SK-N-SH treated with all-trans-retinoic acid at 6 μM for 48 hours (cell line): ENCODE results near the gene PPP1R3C.

Source experiments
- ATAC-seq: fragments of 200-7000 bp; cut with Tn5 transposase; 3 replicates; pipeline ENCODE4 v1.9.1; 2020; ENCODE audit warnings: mild to moderate bottlenecking, moderate library complexity
- ARNTL ChIP-seq: fragments of 450-650 bp; formaldehyde crosslinking; IDR thresholded peaks from 2 replicates; pipeline ENCODE4 v1.5.0; 2020; ENCODE audit warnings: low read depth, mild to moderate bottlenecking, moderate library complexity, borderline replicate concordance
- ESRRG ChIP-seq: fragments of 250-450 bp; sonication (Bioruptor Pico); IDR thresholded peaks from 2 replicates; pipeline ENCODE4 v1.6.1; 2021; ENCODE audit warnings: mild to moderate bottlenecking
- GLIS3 ChIP-seq: fragments of 250-450 bp; sonication (Bioruptor Pico); IDR thresholded peaks from 2 replicates; pipeline ENCODE4 v1.5.0; 2020; ENCODE audit warnings: mild to moderate bottlenecking, moderate library complexity
- OSR1 ChIP-seq: fragments of 250-450 bp; sonication (Bioruptor Pico); IDR thresholded peaks from 2 replicates; pipeline ENCODE4 v1.8.0; 2022; ENCODE audit warnings: moderate library complexity, mild to moderate bottlenecking, inconsistent platforms
- PPARA ChIP-seq: fragments of 250-450 bp; sonication (Bioruptor Pico); IDR thresholded peaks from 2 replicates; pipeline ENCODE4 v1.5.0; 2020; ENCODE audit warnings: mild to moderate bottlenecking, borderline replicate concordance
- RARB ChIP-seq: fragments of 250-450 bp; sonication (Bioruptor Pico); IDR thresholded peaks from 2 replicates; pipeline ENCODE4 v1.8.0; 2021; ENCODE audit warnings: mild to moderate bottlenecking, moderate library complexity
- SNAI2 ChIP-seq: fragments of 250-450 bp; sonication (Bioruptor Pico); IDR thresholded peaks from 2 replicates; pipeline ENCODE4 v1.5.0; 2020; ENCODE audit warnings: mild to moderate bottlenecking, moderate library complexity
- TCF4 ChIP-seq: fragments of 250-450 bp; sonication (Bioruptor Pico); IDR thresholded peaks from 2 replicates; pipeline ENCODE4 v1.8.0; 2021; ENCODE audit warnings: mild to moderate bottlenecking, moderate library complexity, borderline replicate concordance
- TOX ChIP-seq: fragments of 250-450 bp; sonication (Bioruptor Pico); IDR thresholded peaks from 2 replicates; pipeline ENCODE4 v1.8.0; 2021; ENCODE audit warnings: mild to moderate bottlenecking, moderate library complexity, borderline replicate concordance
- ZC3H10 ChIP-seq: fragments of 250-450 bp; sonication (Bioruptor Pico); IDR thresholded peaks from 2 replicates; pipeline ENCODE4 v1.5.1; 2021; ENCODE audit warnings: mild to moderate bottlenecking, moderate library complexity
- ZNF70 ChIP-seq: fragments of 450-650 bp; formaldehyde crosslinking; IDR thresholded peaks from 2 replicates; pipeline ENCODE4 v1.5.0; 2020; ENCODE audit warnings: mild to moderate bottlenecking, moderate library complexity
- ZNF8 ChIP-seq: fragments of 450-650 bp; formaldehyde crosslinking; IDR thresholded peaks from 2 replicates; pipeline ENCODE4 v1.5.0; 2020; ENCODE audit warnings: mild to moderate bottlenecking, moderate library complexity
- TF ChIP-seq, protein P1 (sequence below): fragments of 250-450 bp; sonication (Bioruptor Pico); IDR thresholded peaks from 2 replicates; pipeline ENCODE4 v1.5.1; 2021; ENCODE audit warnings: mild to moderate bottlenecking, moderate library complexity
- TF ChIP-seq, protein P2 (sequence below): fragments of 250-450 bp; sonication (Bioruptor Pico); IDR thresholded peaks from 2 replicates; pipeline ENCODE4 v1.8.0; 2020; ENCODE audit warnings: mild to moderate bottlenecking, moderate library complexity, borderline replicate concordance
- TF ChIP-seq, protein P3 (sequence below): fragments of 250-450 bp; sonication (Bioruptor Pico); IDR thresholded peaks from 2 replicates; pipeline ENCODE4 v1.5.0; 2020; ENCODE audit warnings: mild to moderate bottlenecking, moderate library complexity
- TF ChIP-seq, protein P4 (sequence below): fragments of 250-450 bp; sonication (Bioruptor Pico); IDR thresholded peaks from 2 replicates; pipeline ENCODE4 v1.8.0; 2021; ENCODE audit warnings: low read depth, mild to moderate bottlenecking, moderate library complexity, borderline replicate concordance

The PPP1R3C gene

DNA sequence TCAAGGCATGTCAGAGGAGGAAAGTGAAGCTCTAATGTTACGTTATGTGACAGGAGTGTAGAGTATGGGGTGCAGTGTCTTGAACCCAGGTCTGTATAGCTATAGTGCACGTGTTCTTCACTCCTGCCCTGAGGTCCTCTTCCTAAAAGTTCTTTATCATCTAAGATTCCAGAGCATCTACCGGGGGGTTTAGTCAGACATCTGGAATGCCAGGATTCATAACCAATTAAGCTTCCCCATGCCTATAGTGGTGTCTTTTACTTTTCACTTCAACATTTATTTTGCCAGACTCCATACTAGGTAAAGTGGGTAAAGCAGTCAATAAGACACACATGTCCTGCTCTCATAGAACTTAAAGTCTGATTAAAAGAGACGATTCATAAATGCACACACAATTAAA, 22.4 kb downstream of the PPP1R3C start:
- no peak for ATAC-seq

DNA sequence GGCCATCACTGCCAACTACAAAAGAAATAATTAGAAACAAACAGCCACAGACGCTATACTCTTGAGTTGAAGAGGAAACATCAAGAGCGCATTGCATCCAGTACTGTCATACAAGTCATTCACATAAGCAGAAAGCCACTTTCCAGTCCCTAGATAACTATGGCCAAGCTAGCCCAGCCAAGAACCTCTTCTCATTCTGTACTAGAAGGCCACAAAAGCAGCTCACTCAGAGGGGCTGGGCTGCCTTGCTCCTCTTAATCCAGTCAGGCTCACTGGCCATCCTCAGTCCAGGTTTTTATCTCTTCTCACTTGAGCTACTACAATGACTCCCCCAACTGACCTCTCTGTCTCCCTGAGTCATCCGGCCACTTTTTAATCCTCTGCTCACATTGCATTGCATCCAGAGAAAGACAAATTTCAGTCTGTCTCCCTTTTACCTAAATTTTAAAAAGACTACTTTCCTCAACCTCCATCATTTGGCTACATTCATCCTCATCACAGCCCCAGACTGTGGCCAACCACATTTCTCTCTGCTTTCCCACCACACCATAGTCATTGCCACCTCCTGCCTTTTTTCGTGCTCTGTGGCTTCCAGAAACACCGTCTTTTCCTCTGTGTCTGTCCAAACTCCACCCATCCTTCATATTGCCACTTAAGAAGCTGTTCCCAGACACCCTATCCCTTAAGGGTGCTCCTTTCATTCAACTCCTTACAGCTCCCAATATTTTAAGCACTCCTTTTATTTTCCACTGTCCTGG, 25.0 kb downstream of the PPP1R3C start:
- peak; percentile 27 for ATAC-seq
- TF ChIP-seq, protein P1, sequence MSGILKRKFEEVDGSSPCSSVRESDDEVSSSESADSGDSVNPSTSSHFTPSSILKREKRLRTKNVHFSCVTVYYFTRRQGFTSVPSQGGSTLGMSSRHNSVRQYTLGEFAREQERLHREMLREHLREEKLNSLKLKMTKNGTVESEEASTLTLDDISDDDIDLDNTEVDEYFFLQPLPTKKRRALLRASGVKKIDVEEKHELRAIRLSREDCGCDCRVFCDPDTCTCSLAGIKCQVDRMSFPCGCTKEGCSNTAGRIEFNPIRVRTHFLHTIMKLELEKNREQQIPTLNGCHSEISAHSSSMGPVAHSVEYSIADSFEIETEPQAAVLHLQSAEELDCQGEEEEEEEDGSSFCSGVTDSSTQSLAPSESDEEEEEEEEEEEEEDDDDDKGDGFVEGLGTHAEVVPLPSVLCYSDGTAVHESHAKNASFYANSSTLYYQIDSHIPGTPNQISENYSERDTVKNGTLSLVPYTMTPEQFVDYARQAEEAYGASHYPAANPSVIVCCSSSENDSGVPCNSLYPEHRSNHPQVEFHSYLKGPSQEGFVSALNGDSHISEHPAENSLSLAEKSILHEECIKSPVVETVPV (CRISPR knock-in tag), result no peak
- TF ChIP-seq ESRRG (CRISPR knock-in tag), result no peak
- TF ChIP-seq, protein P2, sequence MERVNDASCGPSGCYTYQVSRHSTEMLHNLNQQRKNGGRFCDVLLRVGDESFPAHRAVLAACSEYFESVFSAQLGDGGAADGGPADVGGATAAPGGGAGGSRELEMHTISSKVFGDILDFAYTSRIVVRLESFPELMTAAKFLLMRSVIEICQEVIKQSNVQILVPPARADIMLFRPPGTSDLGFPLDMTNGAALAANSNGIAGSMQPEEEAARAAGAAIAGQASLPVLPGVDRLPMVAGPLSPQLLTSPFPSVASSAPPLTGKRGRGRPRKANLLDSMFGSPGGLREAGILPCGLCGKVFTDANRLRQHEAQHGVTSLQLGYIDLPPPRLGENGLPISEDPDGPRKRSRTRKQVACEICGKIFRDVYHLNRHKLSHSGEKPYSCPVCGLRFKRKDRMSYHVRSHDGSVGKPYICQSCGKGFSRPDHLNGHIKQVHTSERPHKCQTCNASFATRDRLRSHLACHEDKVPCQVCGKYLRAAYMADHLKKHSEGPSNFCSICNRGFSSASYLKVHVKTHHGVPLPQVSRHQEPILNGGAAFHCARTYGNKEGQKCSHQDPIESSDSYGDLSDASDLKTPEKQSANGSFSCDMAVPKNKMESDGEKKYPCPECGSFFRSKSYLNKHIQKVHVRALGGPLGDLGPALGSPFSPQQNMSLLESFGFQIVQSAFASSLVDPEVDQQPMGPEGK (CRISPR knock-in tag), result no peak
- no peak for TF ChIP-seq ARNTL
- no peak for TF ChIP-seq TOX (CRISPR knock-in tag)
- no peak for TF ChIP-seq OSR1 (CRISPR knock-in tag)
- no peak for TF ChIP-seq GLIS3 (CRISPR knock-in tag)

More for the DNA sequence above, 22.4 kb downstream of the PPP1R3C start:
- TF ChIP-seq TOX (CRISPR knock-in tag) (no peak), PPARA (no peak), TCF4 (CRISPR knock-in tag) (no peak), SNAI2 (CRISPR knock-in tag) (no peak), ARNTL (no peak), ZNF8 (CRISPR knock-in tag) (no peak)
- TF ChIP-seq, protein P3, sequence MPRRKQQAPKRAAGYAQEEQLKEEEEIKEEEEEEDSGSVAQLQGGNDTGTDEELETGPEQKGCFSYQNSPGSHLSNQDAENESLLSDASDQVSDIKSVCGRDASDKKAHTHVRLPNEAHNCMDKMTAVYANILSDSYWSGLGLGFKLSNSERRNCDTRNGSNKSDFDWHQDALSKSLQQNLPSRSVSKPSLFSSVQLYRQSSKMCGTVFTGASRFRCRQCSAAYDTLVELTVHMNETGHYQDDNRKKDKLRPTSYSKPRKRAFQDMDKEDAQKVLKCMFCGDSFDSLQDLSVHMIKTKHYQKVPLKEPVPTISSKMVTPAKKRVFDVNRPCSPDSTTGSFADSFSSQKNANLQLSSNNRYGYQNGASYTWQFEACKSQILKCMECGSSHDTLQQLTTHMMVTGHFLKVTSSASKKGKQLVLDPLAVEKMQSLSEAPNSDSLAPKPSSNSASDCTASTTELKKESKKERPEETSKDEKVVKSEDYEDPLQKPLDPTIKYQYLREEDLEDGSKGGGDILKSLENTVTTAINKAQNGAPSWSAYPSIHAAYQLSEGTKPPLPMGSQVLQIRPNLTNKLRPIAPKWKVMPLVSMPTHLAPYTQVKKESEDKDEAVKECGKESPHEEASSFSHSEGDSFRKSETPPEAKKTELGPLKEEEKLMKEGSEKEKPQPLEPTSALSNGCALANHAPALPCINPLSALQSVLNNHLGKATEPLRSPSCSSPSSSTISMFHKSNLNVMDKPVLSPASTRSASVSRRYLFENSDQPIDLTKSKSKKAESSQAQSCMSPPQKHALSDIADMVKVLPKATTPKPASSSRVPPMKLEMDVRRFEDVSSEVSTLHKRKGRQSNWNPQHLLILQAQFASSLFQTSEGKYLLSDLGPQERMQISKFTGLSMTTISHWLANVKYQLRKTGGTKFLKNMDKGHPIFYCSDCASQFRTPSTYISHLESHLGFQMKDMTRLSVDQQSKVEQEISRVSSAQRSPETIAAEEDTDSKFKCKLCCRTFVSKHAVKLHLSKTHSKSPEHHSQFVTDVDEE (CRISPR knock-in tag), result no peak
- TF ChIP-seq, protein P2 (CRISPR knock-in tag), result no peak
- TF ChIP-seq, protein P4, sequence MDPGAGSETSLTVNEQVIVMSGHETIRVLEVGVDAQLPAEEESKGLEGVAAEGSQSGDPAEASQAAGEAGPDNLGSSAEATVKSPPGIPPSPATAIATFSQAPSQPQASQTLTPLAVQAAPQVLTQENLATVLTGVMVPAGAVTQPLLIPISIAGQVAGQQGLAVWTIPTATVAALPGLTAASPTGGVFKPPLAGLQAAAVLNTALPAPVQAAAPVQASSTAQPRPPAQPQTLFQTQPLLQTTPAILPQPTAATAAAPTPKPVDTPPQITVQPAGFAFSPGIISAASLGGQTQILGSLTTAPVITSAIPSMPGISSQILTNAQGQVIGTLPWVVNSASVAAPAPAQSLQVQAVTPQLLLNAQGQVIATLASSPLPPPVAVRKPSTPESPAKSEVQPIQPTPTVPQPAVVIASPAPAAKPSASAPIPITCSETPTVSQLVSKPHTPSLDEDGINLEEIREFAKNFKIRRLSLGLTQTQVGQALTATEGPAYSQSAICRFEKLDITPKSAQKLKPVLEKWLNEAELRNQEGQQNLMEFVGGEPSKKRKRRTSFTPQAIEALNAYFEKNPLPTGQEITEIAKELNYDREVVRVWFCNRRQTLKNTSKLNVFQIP, result no peak

DNA sequence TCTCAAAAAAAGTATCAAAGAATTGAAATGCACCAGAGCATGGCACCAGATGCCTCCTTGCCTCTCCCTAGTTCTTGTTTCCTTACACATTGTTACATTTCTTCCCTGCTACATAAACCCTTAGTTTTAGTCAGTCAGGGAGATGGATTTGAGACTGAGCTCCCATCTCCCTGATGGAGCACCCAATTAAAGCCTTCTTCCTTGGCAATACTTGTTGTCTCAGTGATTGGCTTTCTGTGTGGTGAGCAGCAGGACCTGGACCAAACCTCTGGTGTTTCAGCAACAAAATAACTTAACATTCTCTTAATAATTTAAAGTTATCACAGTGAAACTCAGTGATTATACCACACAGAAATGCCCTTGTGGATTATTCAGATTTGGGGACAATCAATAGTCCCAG, 26.9 kb downstream of the PPP1R3C start:
- TF ChIP-seq PPARA (no peak), ESRRG (CRISPR knock-in tag) (no peak), ZC3H10 (no peak), TCF4 (CRISPR knock-in tag) (no peak), ARNTL (no peak), GLIS3 (CRISPR knock-in tag) (no peak), RARB (CRISPR knock-in tag) (no peak), ZNF70 (CRISPR knock-in tag) (no peak), SNAI2 (CRISPR knock-in tag) (no peak)
- TF ChIP-seq, protein P2 (CRISPR knock-in tag), result no peak
- TF ChIP-seq, protein P3 (CRISPR knock-in tag), result no peak
- TF ChIP-seq, protein P4, result no peak
- TF ChIP-seq, all 23 proteins: peak for 0
- ATAC-seq, result no peak
